SK-N-SH (cell line): ENCODE results near the gene FAM20A. TPM values are rescaled to one million over a fixed set of nuclear protein-coding genes. Genes with fewer than 3 reads are reported as not detected.

Experiments
- CTCF ChIA-PET: fragments of 300-600, 350-600 bp; formaldehyde crosslinking; extraction: SDS; loops from one replicate; lab custom pipeline; 2021; lab: Yijun Ruan, JAX
- POLR2A ChIA-PET: fragments of 350-600 bp; sonication (Branson Sonifier 250); formaldehyde crosslinking; extraction: SDS; loops from one replicate; lab custom pipeline; 2020; ENCODE audit warnings: antibody characterized with exemption, inconsistent platforms; lab: Yijun Ruan, JAX
- DNase-seq: peaks from one replicate; pipeline ENCODE4 v3.0.0; 2012
- H2AFZ ChIP-seq: fragments of 200-600 bp; sonication (generic); 2 replicates; pipeline ENCODE4 v1.8.1; 2016; ENCODE audit warnings: antibody characterized with exemption, mild to moderate bottlenecking, low read depth
- H3F3A ChIP-seq: fragments of 200-600 bp; sonication (generic); replicated peaks from 2 replicates; pipeline ENCODE3; 2016; ENCODE audit warnings: antibody characterized with exemption, mild to moderate bottlenecking; ENCODE audit not compliant: insufficient read depth
- H3K27ac ChIP-seq, 2 experiments: fragments of 200-500 bp in 1 of 2; fragments of 200-600 bp in 1 of 2; sonication (Bioruptor generic) in 1 of 2; sonication (generic), shearing (Covaris generic) in 1 of 2; 2 replicates each; pipeline versions ENCODE4 v1.5.1 to v1.6.1; 2014 to 2016; ENCODE audit warnings: low read depth in 2 of 2, inconsistent platforms in 1 of 2, low read length in 1 of 2, mild to moderate bottlenecking in 1 of 2, mixed read lengths in 1 of 2
- H3K27me3 ChIP-seq: fragments of 200-600 bp; sonication (generic), shearing (Covaris generic); 2 replicates; pipeline ENCODE4 v1.6.1; 2016; ENCODE audit warnings: mixed run types; ENCODE audit not compliant: insufficient read depth
- H3K36me3 ChIP-seq, 2 experiments: fragments of 200-500 bp in 1 of 2; fragments of 200-600 bp in 1 of 2; sonication (Bioruptor generic) in 1 of 2; sonication (generic) in 1 of 2; replicated peaks in 1 of 2; 2 replicates each; pipeline versions ENCODE3 to v1.5.1; 2014 to 2016; ENCODE audit warnings: low read length in 1 of 2, mild to moderate bottlenecking in 1 of 2; ENCODE audit not compliant: insufficient read depth in 2 of 2, control insufficient read depth in 1 of 2
- H3K4me1 ChIP-seq, 2 experiments: fragments of 200-500 bp in 1 of 2; fragments of 200-600 bp in 1 of 2; sonication (Bioruptor generic) in 1 of 2; sonication (generic), shearing (Covaris generic) in 1 of 2; 2 replicates each; pipeline versions ENCODE4 v1.5.1 to v1.6.1; 2014 to 2016; ENCODE audit warnings: low read depth in 1 of 2, low read length in 1 of 2, mixed run types in 1 of 2; ENCODE audit not compliant: insufficient read depth in 2 of 2, control insufficient read depth in 1 of 2
- H3K4me2 ChIP-seq: fragments of 200-600 bp; sonication (generic), shearing (Covaris generic); 2 replicates; pipeline ENCODE4 v1.6.1; 2017; ENCODE audit warnings: mixed run types
- H3K4me3 ChIP-seq, 2 experiments: fragments of 200-500 bp in 1 of 2; fragments of 200-600 bp in 1 of 2; sonication (Bioruptor generic) in 1 of 2; sonication (generic), shearing (Covaris generic) in 1 of 2; 2 replicates each; pipeline versions ENCODE4 v1.5.1 to v1.8.1; 2014 to 2016; ENCODE audit warnings: low read depth in 2 of 2, inconsistent platforms in 1 of 2, low read length in 1 of 2, mild to moderate bottlenecking in 1 of 2, mixed read lengths in 1 of 2, moderate library complexity in 1 of 2
- H3K79me2 ChIP-seq: fragments of 200-600 bp; sonication (generic); 2 replicates; pipeline ENCODE4 v1.8.1; 2017; ENCODE audit warnings: mild to moderate bottlenecking; ENCODE audit not compliant: insufficient read depth
- H3K9ac ChIP-seq: fragments of 200-600 bp; sonication (generic); 2 replicates; pipeline ENCODE4 v1.6.1; 2017; ENCODE audit warnings: mixed run types
- H3K9me2 ChIP-seq: fragments of 200-600 bp; sonication (generic); 2 replicates; pipeline ENCODE4 v1.6.1; 2017; ENCODE audit warnings: mixed run types
- H3K9me3 ChIP-seq: fragments of 200-600 bp; sonication (generic); 2 replicates; pipeline ENCODE4 v1.6.1; 2017; ENCODE audit warnings: mixed run types, mild to moderate bottlenecking, moderate library complexity
- H4K20me1 ChIP-seq: fragments of 200-600 bp; sonication (generic); 2 replicates; pipeline ENCODE4 v1.6.1; 2017; ENCODE audit warnings: mild to moderate bottlenecking, mixed run types; ENCODE audit not compliant: insufficient read depth
- CTCF ChIP-seq: fragments of 200-600 bp; sonication (generic); IDR thresholded peaks from 2 replicates; pipeline ENCODE4 v1.6.1; 2017; ENCODE audit warnings: antibody characterized with exemption, mild to moderate bottlenecking, moderate library complexity
- EZH2phosphoT487 ChIP-seq: fragments of 200-600 bp; sonication (generic); IDR thresholded peaks from 2 replicates; pipeline ENCODE4 v1.6.1; 2017; ENCODE audit warnings: low read depth, mixed run types, mild to moderate bottlenecking, antibody characterized with exemption, moderate library complexity, borderline replicate concordance
- FOSL2 ChIP-seq: IDR thresholded peaks from 2 replicates; pipeline ENCODE4 v1.4.0; 2012; ENCODE audit warnings: low read depth, mild to moderate bottlenecking, moderate library complexity, borderline replicate concordance
- FOXM1 ChIP-seq: IDR thresholded peaks from 2 replicates; pipeline ENCODE4 v1.4.0; 2012; ENCODE audit warnings: low read depth, mild to moderate bottlenecking
- JUND ChIP-seq: IDR thresholded peaks from 2 replicates; pipeline ENCODE4 v1.4.0; 2012
- MEF2A ChIP-seq: IDR thresholded peaks from 2 replicates; pipeline ENCODE4 v1.4.0; 2012; ENCODE audit warnings: low read depth, borderline replicate concordance
- MXI1 ChIP-seq: IDR thresholded peaks from 2 replicates; pipeline ENCODE4 v1.6.1; 2012; ENCODE audit warnings: mild to moderate bottlenecking, low read depth, low read length, improper control_type of control experiment
- POLR2AphosphoS5 ChIP-seq: IDR thresholded peaks from 2 replicates; pipeline ENCODE4 v1.6.1; 2012; ENCODE audit warnings: low read depth, low read length
- REST ChIP-seq: IDR thresholded peaks from 2 replicates; pipeline ENCODE4 v1.6.1; 2012; ENCODE audit warnings: mild to moderate bottlenecking, low read depth, low read length, moderate library complexity
- RFX5 ChIP-seq: IDR thresholded peaks from 2 replicates; pipeline ENCODE4 v1.6.1; 2012; ENCODE audit warnings: mild to moderate bottlenecking, improper control_type of control experiment, low read length
- TCF12 ChIP-seq: IDR thresholded peaks from 2 replicates; pipeline ENCODE4 v1.4.0; 2012
- TEAD4 ChIP-seq: IDR thresholded peaks from 2 replicates; pipeline ENCODE4 v1.4.0; 2012; ENCODE audit warnings: mild to moderate bottlenecking, borderline replicate concordance; ENCODE audit not compliant: insufficient read depth
- USF2 ChIP-seq: fragments of 150-350 bp; IDR thresholded peaks from 2 replicates; pipeline ENCODE4 v1.6.1; 2017; ENCODE audit warnings: antibody characterized with exemption, low read length, low read depth, borderline replicate concordance
- ZBTB33 ChIP-seq: IDR thresholded peaks from 2 replicates; pipeline ENCODE4 v1.4.0; 2012; ENCODE audit warnings: low read depth, borderline replicate concordance
- WGBS: methylation state at CpG from one replicate; pipeline ENCODE4 v1.1.6; 2017; ENCODE audit warnings: low lambda C conversion rate; 5-methylcytosine and 5-hydroxymethylcytosine counted together
- polyA plus RNA-seq, 3 experiments: library from polyadenylated mRNA; depleted of rRNA; stranded (reverse); fragments of >200 nt; gene quantifications; 2 replicates each; pipeline ENCODE4 v1.2.3, GENCODE V29; 2012

The FAM20A gene
- polyA plus RNA-seq, 1 of the 3 experiments (the other 2 are of a cell fraction), result not detected

- TF ChIP-seq ZBTB33 (no peak), CTCF (no peak), MXI1 (0 out of 2 replicates have a peak, but pooled peaks have one; percentile 5), FOXM1 (no peak), RFX5 (peak; percentile 80), USF2 (no peak), FOSL2 (no peak)
Measured at GRCh38 chr17:68512247-68512959, 88.8 kb downstream of the FAM20A start, which contains the start of gene PRKAR1A (continued).

- Histone ChIP-seq H3K4me3 (peak overlapping the region; percentile 78 to 98), H4K20me1 (peaks cover 37% of the 10 kb centered on the region), H2AFZ (peak overlapping the region; percentile 98), H3K27ac (peak overlapping the region; percentile 97 to 98), H3K79me2 (peaks cover 45% of the 10 kb centered on the region), H3K4me2 (peak overlapping the region; percentile 96), H3K4me1 (peaks cover 17 to 27% of the 10 kb centered on the region in 2 experiments; a peak in 2 of 4 replicates), H3F3A (peaks cover 10% of the 10 kb centered on the region), H3K36me3 (peaks cover 17 to 21% of the 10 kb centered on the region in 2 experiments), H3K9ac (peak overlapping the region; percentile 92), H3K9me2 (no peaks in the 10 kb centered on the region), H3K9me3 (no peaks in the 10 kb centered on the region), H3K27me3 (no peaks in the 10 kb centered on the region)
- peak; percentile 93 for DNase-seq
- ChIA-PET POLR2A (interaction anchor here (0.6 to 0.9 kb wide), 3 partner anchors 15 to 1092 kb away, joined by 3 to 4 read pairs (median 4); no protein-coding TSS in a partner anchor), CTCF (interaction anchor here (0.9 to 2.5 kb wide), 9 partner anchors 9 to 311 kb away, joined by 3 to 14 read pairs (median 4); no protein-coding TSS in a partner anchor)
- WGBS, result under 1% methylated on average over 41 of the region's 49 CpGs
- TF ChIP-seq JUND (no peak), MEF2A (no peak), ZBTB33 (no peak), CTCF (peak; percentile 29; the same call in 1 of the 2 replicates), TCF12 (peak; percentile 47; the same call in 1 of the 2 replicates), TEAD4 (no peak), REST (no peak), EZH2phosphoT487 (no peak), POLR2AphosphoS5 (peak; percentile 57; the same call in 1 of the 2 replicates)
Measured at GRCh38 chr17:68511671-68512246, 89.4 kb downstream of the FAM20A start.
